Measurements from ENCODE around the gene ATRNL1. TPM values are rescaled to one million over a fixed set of nuclear protein-coding genes. Genes with fewer than 3 reads are reported as not detected.

ATRNL1 gene
- total RNA-seq, 1 donor from 2014 or later = 66.0 TPM

- Mint-ChIP-seq H3K27me3 (ENCODE audit: low read depth) (no peaks in the 10 kb centered on the region), H3K9me3 (ENCODE audit: low read depth) (no peaks in the 10 kb centered on the region), H3K27ac (ENCODE audit: unreplicated experiment) (no peak overlapping the region), H3K4me3 (ENCODE audit: unreplicated experiment) (no peak overlapping the region), H3K4me1 (ENCODE audit: low read depth) (no peaks in the 10 kb centered on the region), H3K36me3 (ENCODE audit: low read depth) (peaks cover 2% of the 10 kb centered on the region)
- DNase-seq (ENCODE audit: low spot score) = no peak
- no peak for TF ChIP-seq CTCF (IDR thresholded peaks at IDR 0.05)
Measured at GRCh38 chr10:115909037-115909436, 815.9 kb downstream of the ATRNL1 start.

DNA sequence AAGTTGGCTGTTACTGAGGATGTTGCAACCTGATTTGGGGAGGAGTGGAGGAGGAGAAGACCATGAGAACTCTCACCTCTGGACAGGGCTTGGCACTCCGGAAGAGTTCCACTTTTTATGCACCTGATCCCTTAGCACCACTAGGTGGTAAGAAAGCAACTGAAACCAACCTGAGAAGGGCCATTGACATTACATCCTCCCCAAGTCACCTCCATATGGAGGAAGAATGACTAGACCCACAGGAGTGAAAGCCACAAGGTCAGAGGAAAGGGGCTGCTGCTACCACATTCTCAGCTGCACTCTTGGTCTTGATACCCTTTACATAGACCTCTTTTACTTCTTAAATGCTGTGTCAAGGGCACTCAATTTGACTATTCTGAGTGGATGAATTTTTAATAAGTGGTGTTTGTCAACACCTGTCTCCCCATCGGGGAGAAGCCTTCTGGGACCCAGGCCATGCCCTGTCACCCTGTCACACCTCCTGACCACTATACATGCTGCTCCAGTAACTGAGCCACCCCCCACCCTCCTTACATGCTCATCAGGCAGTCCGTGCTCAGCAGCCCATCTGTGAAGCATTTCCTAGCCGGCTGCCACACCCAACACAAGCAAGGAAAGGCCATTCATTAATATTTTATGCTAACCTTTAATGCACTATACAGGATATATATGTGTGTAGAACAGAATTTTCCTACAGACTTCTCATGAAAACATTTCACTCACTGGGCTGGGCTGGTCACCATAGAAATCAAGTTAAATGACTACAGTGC lies 817.0 kb downstream of the ATRNL1 start:
- H3K36me3 Mint-ChIP-seq (ENCODE audit: low read depth) = peaks cover 2% of the 10 kb centered on the region
- H3K27ac Mint-ChIP-seq (ENCODE audit: unreplicated experiment) = no peak overlapping the region
- no peaks in the 10 kb centered on the region for H3K9me3 Mint-ChIP-seq (ENCODE audit: low read depth)

DNA sequence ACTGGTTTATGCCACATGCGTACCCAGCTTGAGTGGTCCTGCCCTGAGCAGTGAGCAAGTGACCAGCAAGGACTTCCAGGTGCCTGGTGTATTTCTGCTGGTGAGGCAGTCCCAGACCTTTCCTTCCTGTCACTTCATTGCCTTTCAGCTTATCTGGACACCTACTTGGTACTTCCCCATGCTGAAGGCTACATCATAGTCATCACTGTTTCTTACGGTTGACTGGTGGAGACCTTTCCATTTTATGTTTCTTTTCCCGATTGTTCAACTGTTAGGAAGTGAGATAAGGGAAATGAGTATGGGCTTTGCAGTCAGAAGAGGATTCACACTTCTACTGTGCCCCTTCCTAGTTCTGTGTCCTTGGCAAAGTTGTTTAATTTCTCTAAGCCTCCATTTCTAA lies 821.3 kb downstream of the ATRNL1 start:
- Mint-ChIP-seq H3K4me1 (ENCODE audit: low read depth) (peaks cover 13% of the 10 kb centered on the region), H3K9me3 (ENCODE audit: low read depth) (no peaks in the 10 kb centered on the region), H3K36me3 (ENCODE audit: low read depth) (peaks cover 2% of the 10 kb centered on the region), H3K4me3 (ENCODE audit: unreplicated experiment) (no peak overlapping the region), H3K27ac (ENCODE audit: unreplicated experiment) (no peak overlapping the region), H3K27me3 (ENCODE audit: low read depth) (no peaks in the 10 kb centered on the region)
- no peak for DNase-seq (ENCODE audit: low spot score)
- no peak for TF ChIP-seq CTCF (IDR thresholded peaks at IDR 0.05)

More for the DNA sequence above, 817.0 kb downstream of the ATRNL1 start:
- TF ChIP-seq CTCF (IDR thresholded peaks at IDR 0.05) = no peak
- Mint-ChIP-seq H3K27me3 (ENCODE audit: low read depth) (no peaks in the 10 kb centered on the region), H3K4me1 (ENCODE audit: low read depth) (no peaks in the 10 kb centered on the region), H3K4me3 (ENCODE audit: unreplicated experiment) (no peak overlapping the region)
- DNase-seq (ENCODE audit: low spot score) = no peak

- H3K9me3 Mint-ChIP-seq (ENCODE audit: low read depth) = peaks cover 3% of the 10 kb centered on the region
- H3K27me3 Mint-ChIP-seq (ENCODE audit: low read depth) = no peaks in the 10 kb centered on the region
- no peak for TF ChIP-seq CTCF (IDR thresholded peaks at IDR 0.05)
- H3K4me1 Mint-ChIP-seq (ENCODE audit: low read depth) = peaks cover 13% of the 10 kb centered on the region
- H3K27ac Mint-ChIP-seq (ENCODE audit: unreplicated experiment) = no peak overlapping the region
- DNase-seq (ENCODE audit: low spot score) = no peak
- H3K4me3 Mint-ChIP-seq (ENCODE audit: unreplicated experiment) = no peak overlapping the region
- H3K36me3 Mint-ChIP-seq (ENCODE audit: low read depth) = peaks cover 2% of the 10 kb centered on the region
Measured at GRCh38 chr10:115915429-115915828, 822.3 kb downstream of the ATRNL1 start.

DNA sequence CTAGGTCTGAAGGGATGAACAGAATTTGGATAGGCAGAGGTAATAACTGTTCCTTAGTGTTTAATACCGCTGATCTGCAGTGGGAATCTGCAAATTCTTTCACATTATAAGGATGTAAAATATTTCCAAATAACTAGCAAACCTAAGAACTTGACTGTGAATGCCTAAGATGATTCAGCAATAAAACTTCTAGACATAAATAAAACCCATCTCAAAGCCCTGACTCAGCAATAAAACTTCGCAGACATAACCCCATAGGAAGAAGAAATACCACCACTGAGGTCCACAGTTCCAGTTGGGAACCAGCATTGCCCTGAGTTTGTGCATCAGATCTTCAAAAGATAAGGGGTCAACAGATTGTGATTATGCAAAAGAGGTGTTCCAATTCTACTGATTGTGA lies 825.6 kb downstream of the ATRNL1 start:
- TF ChIP-seq CTCF (IDR thresholded peaks at IDR 0.05) = no peak
- DNase-seq (ENCODE audit: low spot score) = no peak
- H3K36me3 Mint-ChIP-seq (ENCODE audit: low read depth) = peaks cover 2% of the 10 kb centered on the region
- H3K4me3 Mint-ChIP-seq (ENCODE audit: unreplicated experiment) = no peak overlapping the region
- peaks cover 3% of the 10 kb centered on the region for H3K9me3 Mint-ChIP-seq (ENCODE audit: low read depth)
- no peak overlapping the region for H3K27ac Mint-ChIP-seq (ENCODE audit: unreplicated experiment)
- H3K4me1 Mint-ChIP-seq (ENCODE audit: low read depth) = peaks cover 18% of the 10 kb centered on the region
- H3K27me3 Mint-ChIP-seq (ENCODE audit: low read depth) = no peaks in the 10 kb centered on the region
